ENCODE results near the gene PRAMEF12.

Gene PRAMEF12

DNA sequence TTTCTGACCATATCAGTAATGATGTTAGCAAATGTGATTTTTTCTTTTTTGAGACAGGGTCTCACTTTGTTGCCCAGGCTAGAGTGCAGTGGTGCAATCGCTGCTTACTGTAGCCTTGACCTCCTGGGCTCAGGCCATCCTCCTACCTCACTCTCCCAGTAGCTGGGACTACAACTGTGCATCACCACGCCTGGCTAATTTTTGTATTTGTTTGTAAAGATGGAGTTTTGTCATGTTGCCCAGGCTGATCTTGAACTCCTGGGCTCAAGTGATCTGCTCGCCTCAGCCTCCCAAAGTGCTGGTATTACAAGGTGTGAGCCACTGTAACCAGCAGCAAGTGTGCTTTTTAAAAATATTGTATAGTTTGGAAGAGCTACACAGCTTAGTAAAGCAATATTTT is 31.6 kb upstream of the PRAMEF12 start:
- TF ChIP-seq, protein P1, sequence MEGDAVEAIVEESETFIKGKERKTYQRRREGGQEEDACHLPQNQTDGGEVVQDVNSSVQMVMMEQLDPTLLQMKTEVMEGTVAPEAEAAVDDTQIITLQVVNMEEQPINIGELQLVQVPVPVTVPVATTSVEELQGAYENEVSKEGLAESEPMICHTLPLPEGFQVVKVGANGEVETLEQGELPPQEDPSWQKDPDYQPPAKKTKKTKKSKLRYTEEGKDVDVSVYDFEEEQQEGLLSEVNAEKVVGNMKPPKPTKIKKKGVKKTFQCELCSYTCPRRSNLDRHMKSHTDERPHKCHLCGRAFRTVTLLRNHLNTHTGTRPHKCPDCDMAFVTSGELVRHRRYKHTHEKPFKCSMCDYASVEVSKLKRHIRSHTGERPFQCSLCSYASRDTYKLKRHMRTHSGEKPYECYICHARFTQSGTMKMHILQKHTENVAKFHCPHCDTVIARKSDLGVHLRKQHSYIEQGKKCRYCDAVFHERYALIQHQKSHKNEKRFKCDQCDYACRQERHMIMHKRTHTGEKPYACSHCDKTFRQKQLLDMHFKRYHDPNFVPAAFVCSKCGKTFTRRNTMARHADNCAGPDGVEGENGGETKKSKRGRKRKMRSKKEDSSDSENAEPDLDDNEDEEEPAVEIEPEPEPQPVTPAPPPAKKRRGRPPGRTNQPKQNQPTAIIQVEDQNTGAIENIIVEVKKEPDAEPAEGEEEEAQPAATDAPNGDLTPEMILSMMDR (IDR thresholded peaks at IDR 0.05; ENCODE audit: borderline replicate concordance, control extremely low read depth, extremely low read depth, insufficient read depth, missing control alignments), result no peak
- DNase-seq (ENCODE audit: low spot score), result no peak
- in situ Hi-C loops (cut with MboI; ENCODE audit: low sequenced_read_pairs, unreplicated experiment), result no loop called here

GRCh38 chr1:12745126-12745991 is 28.2 kb upstream of the PRAMEF12 start:
- DNase-seq (ENCODE audit: low spot score), result no peak
- in situ Hi-C loops (cut with MboI; ENCODE audit: low sequenced_read_pairs, unreplicated experiment), result no loop called here
- TF ChIP-seq, protein P1 (IDR thresholded peaks at IDR 0.05; ENCODE audit: borderline replicate concordance, control extremely low read depth, extremely low read depth, insufficient read depth, missing control alignments), result no peak

GRCh38 chr1:12745992-12746323 is 27.6 kb upstream of the PRAMEF12 start, which contains the start of gene CFAP107:
Gene CFAP107 (plus strand): TSS chr1:12746200. CDS start chr1:12746431, 231 bp downstream.
- in situ Hi-C loops (cut with MboI; ENCODE audit: low sequenced_read_pairs, unreplicated experiment), result no loop called here
- TF ChIP-seq, protein P1 (IDR thresholded peaks at IDR 0.05; ENCODE audit: borderline replicate concordance, control extremely low read depth, extremely low read depth, insufficient read depth, missing control alignments), result no peak
- DNase-seq (ENCODE audit: low spot score), result no peak

DNA sequence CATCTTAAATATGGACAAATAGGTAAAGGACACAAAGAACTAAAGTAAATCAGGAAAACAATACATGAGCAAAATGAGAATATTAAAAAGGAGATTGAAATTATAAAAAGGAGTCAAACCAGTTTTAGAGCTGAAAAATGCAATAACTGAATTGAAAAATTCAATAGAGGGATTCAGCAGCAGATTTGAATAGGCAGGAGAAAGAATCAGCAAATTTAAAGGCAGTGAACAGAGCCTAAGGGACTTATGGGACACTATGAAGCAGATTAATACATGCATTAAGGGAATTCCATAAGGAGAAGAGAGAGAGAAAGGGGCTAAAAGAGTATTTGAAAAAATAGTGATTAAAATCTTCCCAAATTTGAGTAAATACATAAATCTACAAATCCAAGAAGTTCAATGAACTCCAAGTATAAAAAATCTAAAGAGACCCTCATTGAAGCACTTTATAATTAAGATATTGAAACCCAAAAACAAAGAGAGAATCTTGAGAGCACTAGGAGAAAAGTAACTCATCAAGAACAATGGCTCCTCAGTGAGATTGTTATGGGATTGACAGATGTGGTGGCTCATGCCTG is 24.7 kb upstream of the PRAMEF12 start:
- TF ChIP-seq, protein P1 (IDR thresholded peaks at IDR 0.05; ENCODE audit: borderline replicate concordance, control extremely low read depth, extremely low read depth, insufficient read depth, missing control alignments), result no peak
- no peak for DNase-seq (ENCODE audit: low spot score)
- in situ Hi-C loops (cut with MboI; ENCODE audit: low sequenced_read_pairs, unreplicated experiment), result no loop called here

DNA sequence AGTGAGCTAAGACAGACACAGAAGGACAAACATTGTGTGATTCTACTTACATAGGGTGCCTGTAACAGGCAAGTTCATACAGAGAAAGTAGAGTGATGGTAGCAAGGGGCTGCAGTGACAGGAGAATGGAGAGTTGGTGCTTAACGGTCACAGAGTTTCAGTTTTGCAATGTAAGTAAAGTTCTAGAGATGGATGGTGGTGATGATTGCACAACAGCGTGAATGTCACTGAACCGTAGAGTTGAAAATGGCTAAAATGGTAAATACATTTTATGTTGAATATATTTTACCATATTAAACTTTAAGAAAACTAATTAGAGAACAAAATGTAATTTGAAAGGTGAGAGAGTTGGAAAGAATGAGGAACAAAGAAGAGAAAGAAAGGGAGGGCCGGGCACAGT is 18.8 kb upstream of the PRAMEF12 start:
- in situ Hi-C loops (cut with MboI; ENCODE audit: low sequenced_read_pairs, unreplicated experiment), result no loop called here
- TF ChIP-seq, protein P1 (IDR thresholded peaks at IDR 0.05; ENCODE audit: borderline replicate concordance, control extremely low read depth, extremely low read depth, insufficient read depth, missing control alignments), result no peak
- DNase-seq (ENCODE audit: low spot score), result no peak

DNA sequence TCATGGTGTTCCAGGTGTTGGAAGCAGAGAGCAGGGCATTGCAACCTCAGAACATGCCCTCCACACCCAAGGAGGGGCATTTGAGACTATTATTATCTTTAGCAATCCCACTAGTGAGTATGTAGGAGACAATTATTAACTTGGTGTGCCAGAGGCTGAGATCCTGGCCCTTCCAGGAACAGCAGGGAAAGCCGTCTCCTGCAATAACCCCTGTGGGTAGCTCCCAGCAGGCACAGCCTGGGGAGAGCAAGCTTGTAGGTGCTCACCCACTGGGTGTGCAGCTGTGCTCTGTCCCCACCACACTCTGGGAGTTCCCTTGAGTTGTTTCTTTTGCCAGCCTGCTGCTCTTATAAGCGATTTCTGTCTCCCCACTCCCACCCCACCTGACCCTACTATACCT is 17.3 kb upstream of the PRAMEF12 start:
- in situ Hi-C loops (cut with MboI; ENCODE audit: low sequenced_read_pairs, unreplicated experiment), result no loop called here
- no peak for DNase-seq (ENCODE audit: low spot score)
- TF ChIP-seq, protein P1 (IDR thresholded peaks at IDR 0.05; ENCODE audit: borderline replicate concordance, control extremely low read depth, extremely low read depth, insufficient read depth, missing control alignments), result no peak
